Mesenteric fat pad (tissue), 1 donor: ENCODE results near the gene DUS4L. TPM values are rescaled to one million over a fixed set of nuclear protein-coding genes. Genes with fewer than 3 reads are reported as not detected.

ENCODE experiments used
- DNase-seq: peaks from one replicate; pipeline ENCODE4 v3.0.0-alpha.2; 2020; ENCODE audit warnings: low spot score
- total RNA-seq: library from RNA; stranded (reverse); fragmentation: NEBNext Ultra II Directional; extraction: Animal tissue kit (Norgen Biotek cat#: 25700); gene quantifications from one replicate; pipeline ENCODE4 v1.2.1, GENCODE V29; 2021
- donor health status: DM: yes; HTN: yes; CAD: no.

Gene DUS4L
- total RNA-seq, 1 donor from 2014 or later, result 4.3 TPM

- no peak for DNase-seq
These were observed 50.2 kb downstream of the DUS4L start for GRCh38 chr7:107613948-107614347.

GRCh38 chr7:107614425-107614824 lies 50.7 kb downstream of the DUS4L start:
- DNase-seq, result no peak

GRCh38 chr7:107615910-107616680 lies 52.3 kb downstream of the DUS4L start:
- DNase-seq, result no peak

- DNase-seq, result no peak
These were observed 58.7 kb downstream of the DUS4L start for GRCh38 chr7:107622429-107622828.

- DNase-seq, result no peak
These were observed 59.1 kb downstream of the DUS4L start for GRCh38 chr7:107622894-107623293.

GRCh38 chr7:107627002-107627401 lies 63.2 kb downstream of the DUS4L start:
- DNase-seq, result no peak

Other genes with a start within 250 kb of the DUS4L start
- not detected for gene GPR22, start 93.9 kb upstream of the DUS4L start, total RNA-seq
- gene COG5, start 51 bp upstream of the DUS4L start, total RNA-seq, result 51.6 TPM
- 80.6 TPM for gene BCAP29, start 16.3 kb downstream of the DUS4L start, total RNA-seq
- 0.67 TPM for gene SLC26A4, start 96.9 kb downstream of the DUS4L start, total RNA-seq
- 23.8 TPM for gene CBLL1, start 180.2 kb downstream of the DUS4L start, total RNA-seq
- 0.45 TPM for gene SLC26A3, start 239.3 kb downstream of the DUS4L start, total RNA-seq